ENCODE measurements around the gene GALR3.
"Not testable (repeated sequence)": the region's sequence is repeated elsewhere in the genome, so short reads cannot be mapped to it uniquely, and the experiment has no call there.

GALR3 gene, protein sequence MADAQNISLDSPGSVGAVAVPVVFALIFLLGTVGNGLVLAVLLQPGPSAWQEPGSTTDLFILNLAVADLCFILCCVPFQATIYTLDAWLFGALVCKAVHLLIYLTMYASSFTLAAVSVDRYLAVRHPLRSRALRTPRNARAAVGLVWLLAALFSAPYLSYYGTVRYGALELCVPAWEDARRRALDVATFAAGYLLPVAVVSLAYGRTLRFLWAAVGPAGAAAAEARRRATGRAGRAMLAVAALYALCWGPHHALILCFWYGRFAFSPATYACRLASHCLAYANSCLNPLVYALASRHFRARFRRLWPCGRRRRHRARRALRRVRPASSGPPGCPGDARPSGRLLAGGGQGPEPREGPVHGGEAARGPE

DNA sequence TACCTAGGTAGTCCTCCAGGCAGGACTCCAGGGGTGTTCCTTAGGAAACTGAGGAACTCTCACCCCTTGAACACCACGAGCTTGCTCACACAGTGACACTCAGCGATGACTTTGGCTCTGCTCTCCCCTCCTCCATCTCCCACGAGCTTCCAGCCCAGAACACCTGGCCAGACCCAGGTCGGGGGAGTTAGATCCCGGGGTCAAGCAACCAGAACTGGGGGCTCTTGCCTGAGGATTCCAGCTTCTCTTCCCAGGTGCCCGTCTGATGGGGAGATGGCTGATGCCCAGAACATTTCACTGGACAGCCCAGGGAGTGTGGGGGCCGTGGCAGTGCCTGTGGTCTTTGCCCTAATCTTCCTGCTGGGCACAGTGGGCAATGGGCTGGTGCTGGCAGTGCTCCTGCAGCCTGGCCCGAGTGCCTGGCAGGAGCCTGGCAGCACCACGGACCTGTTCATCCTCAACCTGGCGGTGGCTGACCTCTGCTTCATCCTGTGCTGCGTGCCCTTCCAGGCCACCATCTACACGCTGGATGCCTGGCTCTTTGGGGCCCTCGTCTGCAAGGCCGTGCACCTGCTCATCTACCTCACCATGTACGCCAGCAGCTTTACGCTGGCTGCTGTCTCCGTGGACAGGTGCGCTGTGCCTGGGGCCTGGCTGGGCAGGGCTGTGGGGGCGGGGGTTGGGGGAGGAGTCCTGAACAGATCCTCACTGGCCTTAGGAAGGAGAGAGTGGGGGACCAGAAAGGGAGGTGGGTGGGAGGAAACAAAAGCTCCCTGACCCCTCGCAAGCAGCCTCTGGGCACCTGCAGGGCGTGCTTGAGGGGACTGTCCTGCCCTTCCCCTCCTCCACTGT lies at the start of gene GALR3:
TSS of gene GALR3 (plus strand) at position 249 of the 852 bp plus-strand sequence. CDS start at position 274, 25 bp downstream.
- DNase-seq: no peak

GRCh38 chr22:37774728-37775127 lies 48.5 kb upstream of the GALR3 start:
- DNase-seq: no peak

GRCh38 chr22:37775785-37776638 lies 47.2 kb upstream of the GALR3 start:
- DNase-seq: no peak

DNA sequence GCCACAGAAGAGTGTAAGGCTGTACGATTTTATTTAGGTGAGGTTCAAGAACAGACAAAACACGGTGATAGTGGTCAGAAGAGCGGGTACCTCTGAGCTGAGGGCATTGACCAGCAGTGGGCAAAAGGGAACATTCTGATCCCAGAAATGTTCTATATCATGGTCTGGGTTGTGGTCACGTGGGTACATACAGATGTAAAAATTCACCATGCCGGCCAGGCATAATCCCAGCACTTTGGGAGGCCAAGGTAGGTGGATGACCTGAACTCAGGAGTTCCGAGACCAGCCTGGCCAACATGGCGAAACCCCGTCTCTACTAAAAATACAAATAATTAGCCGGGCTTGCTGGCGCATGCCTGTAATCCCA lies 46.6 kb upstream of the GALR3 start:
- no peak for DNase-seq

DNA sequence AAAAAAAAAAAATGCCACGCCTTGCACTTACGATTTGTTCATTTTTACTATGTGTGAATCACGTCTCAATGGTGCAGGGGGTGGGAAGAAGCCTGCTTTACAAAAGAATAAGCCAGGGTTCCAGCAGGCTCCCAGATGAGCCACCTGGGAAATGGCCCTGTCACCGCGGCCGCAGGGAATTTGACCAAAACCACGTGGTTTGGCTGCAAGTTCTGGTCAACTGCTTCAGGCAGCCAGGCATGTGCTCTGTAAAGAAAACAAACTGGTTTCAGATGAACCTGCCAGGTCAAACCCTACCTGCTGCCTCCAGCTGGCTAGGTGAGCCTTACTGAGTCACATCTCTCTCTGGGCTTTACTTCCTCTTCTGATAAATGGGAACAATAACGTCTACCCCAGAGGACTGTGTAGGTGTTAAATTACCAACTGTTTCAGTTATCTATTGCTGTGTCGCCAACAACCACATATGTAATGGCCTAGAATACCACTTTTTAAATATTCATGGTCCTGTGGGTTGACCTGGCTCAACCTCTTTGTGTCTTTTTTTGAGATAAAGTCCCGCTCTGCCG lies 46.0 kb upstream of the GALR3 start:
- DNase-seq: no peak

DNA sequence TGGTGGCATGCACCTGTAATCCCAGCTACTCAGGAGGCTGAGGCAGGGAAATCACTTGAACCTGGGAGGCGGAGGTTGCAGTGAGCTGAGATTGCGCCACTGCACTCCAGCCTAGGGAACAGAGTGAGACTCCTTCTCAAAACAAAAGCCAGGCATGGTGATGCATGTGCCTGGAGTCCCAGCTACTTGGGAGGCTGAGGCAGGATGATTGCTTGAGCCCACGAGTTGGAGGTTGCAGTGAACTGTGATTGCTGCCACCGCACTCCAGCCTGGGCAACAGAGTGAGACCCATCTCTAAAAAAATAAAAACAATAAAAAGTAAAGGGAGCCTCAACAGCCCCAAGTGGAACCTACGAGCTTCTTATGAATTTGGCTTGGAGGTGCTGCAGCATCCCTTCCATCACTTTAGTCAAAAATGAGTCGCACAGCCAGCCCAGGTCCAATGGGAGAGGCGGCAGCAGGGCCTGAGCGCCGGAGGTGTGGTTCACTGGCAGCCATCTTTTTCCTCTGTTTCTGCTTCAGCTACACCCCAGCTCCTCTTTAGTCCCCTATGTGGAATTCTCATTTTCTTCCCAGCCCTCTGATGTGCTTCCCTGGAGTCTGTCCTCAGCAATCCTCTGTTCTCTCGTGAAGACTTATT lies 44.7 kb upstream of the GALR3 start:
- no peak for DNase-seq

GRCh38 chr22:37781434-37782059 lies 41.6 kb upstream of the GALR3 start:
- DNase-seq: no peak

GRCh38 chr22:37782340-37783168 lies 40.6 kb upstream of the GALR3 start:
- DNase-seq: no peak

- no peak for DNase-seq
Observed at GRCh38 chr22:37784829-37785495, 38.2 kb upstream of the GALR3 start.

DNA sequence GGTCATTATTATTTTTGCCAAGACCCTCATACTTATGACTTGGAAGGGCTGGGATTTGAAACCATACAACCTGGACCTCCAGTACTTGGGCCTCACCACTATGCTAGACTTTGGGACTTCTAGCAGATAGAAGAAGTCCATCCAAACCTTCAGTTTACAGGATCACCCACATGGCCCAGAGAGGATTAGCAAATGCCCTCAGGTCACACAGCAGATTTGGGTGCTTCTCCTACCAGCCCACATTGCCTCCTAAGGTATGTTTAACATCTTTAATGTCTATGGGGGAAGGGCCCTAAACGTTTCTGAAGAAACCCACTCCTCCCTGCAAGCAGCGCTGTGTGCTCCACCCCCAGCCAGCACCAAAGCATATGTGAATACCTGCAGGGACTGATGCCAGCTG lies 32.9 kb upstream of the GALR3 start:
- no peak for DNase-seq

DNA sequence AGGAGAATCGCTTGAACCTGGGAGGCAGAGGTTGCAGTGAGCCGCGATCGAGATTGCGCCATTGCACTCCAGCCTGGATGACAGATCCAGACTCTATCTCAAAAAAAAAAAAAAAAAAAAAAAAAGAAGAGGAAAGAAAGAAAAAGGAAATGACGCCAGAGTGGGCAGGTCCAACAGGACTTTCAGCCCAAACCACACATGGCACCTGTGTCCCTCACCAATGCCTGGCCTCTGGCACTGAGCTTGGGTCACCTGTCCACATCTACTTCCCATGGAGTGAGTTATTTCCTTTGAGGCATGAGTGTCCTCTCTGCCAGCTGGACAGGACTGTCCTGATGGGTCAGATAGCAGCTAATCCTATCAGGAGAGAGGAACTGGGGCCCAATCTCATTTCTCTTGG lies 30.7 kb upstream of the GALR3 start:
- no peak for DNase-seq

GRCh38 chr22:37794376-37794775 lies 28.8 kb upstream of the GALR3 start:
- DNase-seq: no peak

DNA sequence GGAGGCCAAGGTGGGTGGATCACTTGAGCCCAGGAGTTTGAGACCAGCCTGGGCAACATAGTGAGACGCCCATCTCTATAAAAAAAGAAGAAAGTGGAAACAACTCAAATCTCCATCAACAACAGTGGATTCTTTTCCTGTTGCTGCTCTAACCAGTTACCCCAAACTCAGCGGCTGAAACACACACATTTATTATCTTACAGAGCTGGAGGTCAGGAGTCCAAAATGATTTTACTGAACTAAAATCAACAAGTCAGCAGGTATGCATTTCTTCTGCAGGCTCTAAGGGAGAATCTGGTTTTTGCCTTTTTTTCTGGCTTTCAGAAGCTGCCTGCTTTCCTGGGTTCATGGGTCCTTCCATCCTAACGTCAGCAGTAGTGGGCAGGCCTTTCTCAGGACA lies 27.1 kb upstream of the GALR3 start:
- DNase-seq: no peak

GRCh38 chr22:37797259-37797658 lies 25.9 kb upstream of the GALR3 start:
- DNase-seq: not testable (repeated sequence)

GRCh38 chr22:37797874-37798500 lies 25.2 kb upstream of the GALR3 start:
- no peak for DNase-seq

DNA sequence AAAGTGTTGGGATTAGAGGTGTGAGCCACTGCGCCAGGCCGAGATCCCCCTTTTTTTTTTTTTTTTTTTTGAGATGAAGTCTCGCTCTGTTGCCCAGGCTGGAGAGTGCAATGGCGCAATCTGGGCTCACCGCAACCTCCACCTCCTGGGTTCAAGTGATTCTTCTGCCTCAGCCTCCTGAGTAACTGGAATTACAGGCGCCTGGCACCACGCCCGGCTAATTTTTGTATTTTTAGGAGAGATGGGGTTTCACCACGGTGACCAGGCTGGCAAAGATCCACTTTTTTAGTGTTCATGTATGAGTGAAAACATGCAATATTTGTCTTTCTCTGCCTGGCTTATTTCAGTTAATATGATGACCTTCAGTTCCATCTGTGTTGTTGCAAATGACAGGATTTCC lies 23.2 kb upstream of the GALR3 start:
- DNase-seq: not testable (repeated sequence)

DNA sequence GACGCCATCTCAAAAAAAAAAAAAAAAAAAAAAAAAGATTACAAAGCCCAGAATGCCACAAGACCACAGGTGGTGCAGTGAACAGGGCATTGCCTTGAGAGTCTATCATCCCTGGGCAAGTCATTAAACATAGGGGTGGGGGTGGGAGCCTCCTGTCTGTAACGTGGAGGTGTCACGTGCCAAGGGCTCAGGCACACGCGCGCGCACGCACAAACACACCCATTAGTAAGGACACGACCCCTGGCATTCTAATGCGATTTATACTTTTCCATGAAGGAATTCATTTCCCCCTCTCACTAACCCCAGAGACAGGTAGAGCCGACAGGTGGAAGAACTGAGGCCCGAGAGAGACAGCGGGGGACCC lies 21.3 kb upstream of the GALR3 start:
- DNase-seq: no peak

DNA sequence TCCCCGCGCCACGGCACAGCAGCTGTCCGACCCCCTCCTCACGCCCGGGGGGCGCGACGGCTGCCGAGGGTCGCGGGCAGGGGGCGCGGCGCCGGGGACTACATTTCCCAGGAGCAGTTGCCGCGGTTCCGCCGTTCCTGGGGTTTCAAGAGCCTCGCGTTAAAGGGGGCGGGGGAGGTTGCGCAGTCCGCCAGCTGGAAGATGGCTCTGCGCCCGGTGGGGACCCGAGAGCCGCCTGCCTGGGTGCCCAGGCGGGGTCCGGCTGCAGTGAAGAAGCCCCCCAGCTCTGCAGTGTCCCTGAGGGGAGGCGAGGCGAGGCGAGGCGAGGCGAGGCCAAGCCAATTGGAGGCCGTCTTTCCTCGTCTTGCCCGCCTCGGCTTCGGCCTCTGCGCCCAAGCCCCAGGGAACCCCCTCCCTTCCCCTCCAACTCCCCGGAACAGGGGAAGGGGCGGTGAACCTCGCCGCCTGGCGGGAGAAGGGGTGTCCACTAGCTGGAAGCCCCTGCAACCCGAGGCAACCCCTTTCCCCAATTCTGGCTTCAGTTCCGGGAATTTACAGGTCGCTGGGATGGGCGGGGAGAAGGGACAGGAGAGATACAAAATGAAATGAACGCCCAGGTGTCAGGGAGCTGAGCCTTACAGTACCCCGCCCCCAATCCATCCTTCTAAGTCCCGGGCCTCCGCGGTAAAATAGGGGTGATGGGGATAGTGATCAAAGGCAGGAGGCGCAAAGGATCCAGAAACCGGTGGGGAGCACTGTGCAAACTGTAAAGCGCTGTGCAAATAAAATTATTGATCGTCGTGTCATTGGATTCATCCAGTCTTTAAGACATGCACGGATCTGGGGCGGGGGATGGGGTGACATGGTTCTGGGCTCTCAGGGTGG lies 20.6 kb upstream of the GALR3 start:
- no peak for DNase-seq

GRCh38 chr22:37803195-37803638 lies 20.0 kb upstream of the GALR3 start:
- DNase-seq: no peak

Data from activated CD4-positive, alpha-beta T cell treated with anti-CD3 and anti-CD28 coated beads, Interleukin-2, amount 50 U/mL, for 16 hours (primary cell).